Transverse colon (tissue), 4 donors: ENCODE measurements around the gene PNPLA1.

ENCODE experiments used
- CTCF ChIP-seq, 5 experiments: fragments of 200-600 bp in 3 of 5; fragments of 450-650 bp in 2 of 5; sonication (generic) in 3 of 5; IDR thresholded peaks; 1 replicate in 2 of 5; 2 replicates in 3 of 5; pipeline ENCODE4 v1.5.1; 2016 to 2017; ENCODE audit warnings: antibody characterized with exemption in 5 of 5, inconsistent platforms in 3 of 5, mild to moderate bottlenecking in 2 of 5, moderate library complexity in 1 of 5
- POLR2A ChIP-seq: fragments of 450-650 bp; IDR thresholded peaks from one replicate; pipeline ENCODE4 v1.6.1; 2016; ENCODE audit warnings: antibody characterized with exemption, mild to moderate bottlenecking, moderate library complexity
- POLR2AphosphoS5 ChIP-seq, 3 donors: sonication (generic); formaldehyde crosslinking; IDR thresholded peaks; one replicate each; pipeline ENCODE4 v1.6.1; 2016; ENCODE audit warnings: antibody characterized with exemption in 3 of 3

- no peak for TF ChIP-seq CTCF (IDR thresholded peaks at IDR 0.05)
- TF ChIP-seq POLR2A: no peak
- no peak for TF ChIP-seq POLR2AphosphoS5 (IDR thresholded peaks at IDR 0.05)
These were observed 22.2 kb upstream of the PNPLA1 start for GRCh38 chr6:36247693-36248092.
